HCT116 (cell line): Measurements from ENCODE around the gene CACNA1A. TPM values are rescaled to one million over a fixed set of nuclear protein-coding genes. Genes with fewer than 3 reads are reported as not detected.

ENCODE experiments used
- ATAC-seq: fragments of 200-7000 bp; cut with Tn5 transposase; 2 replicates; pipeline ENCODE4 v1.9.1; 2020; ENCODE audit warnings: mild to moderate bottlenecking, moderate library complexity
- Bru-seq: library from RNA; stranded (reverse); fragments of 400-500 nt; gene quantifications from one replicate; lab custom pipeline; 2021; lab: Mats Ljungman, UMichigan
- BruChase-seq, 2 experiments: library from RNA; stranded (reverse); fragments of 400-500 nt; gene quantifications; one replicate each; lab custom pipeline; 2021; lab: Mats Ljungman, UMichigan
- BruUV-seq: library from RNA; stranded (reverse); fragments of 400-500 nt; replicated peaks from 2 replicates; lab custom pipeline; 2021; lab: Mats Ljungman, UMichigan
- CTCF ChIA-PET: fragments of 300-600 bp; sonication (Branson Sonifier 250); formaldehyde crosslinking; loops from one replicate; lab custom pipeline; 2021; ENCODE audit warnings: antibody characterized with exemption; lab: Charles Lee
- POLR2A ChIA-PET: fragments of 300-600, 350-600 bp; sonication (Branson Sonifier 250); formaldehyde crosslinking; loops from one replicate; lab custom pipeline; 2021; ENCODE audit warnings: antibody characterized with exemption; lab: Charles Lee
- RAD21 ChIA-PET, 2 experiments: fragments of 300-600 bp; sonication (Branson Sonifier 250); formaldehyde crosslinking; loops; one replicate each; lab custom pipeline; 2023; ENCODE audit warnings: low total read pairs in 2 of 2; ENCODE audit not compliant: uncharacterized antibody in 2 of 2, unreplicated experiment in 2 of 2, low non-redundant PET in 1 of 2; lab: Charles Lee
- DNase-seq: peaks from one replicate; pipeline ENCODE4 v3.0.0-alpha.2; 2010; ENCODE audit warnings: low read depth, low spot score
- H2AFZ ChIP-seq: fragments of 200-600 bp; shearing (Covaris generic), sonication (generic); 2 replicates; pipeline ENCODE4 v1.6.1; 2017; ENCODE audit warnings: low read depth, mixed run types, mixed read lengths, antibody characterized with exemption, low read length; ENCODE audit not compliant: poor library complexity, severe bottlenecking
- H3K27ac ChIP-seq: 2 replicates; pipeline ENCODE4 v1.5.1; 2012; ENCODE audit warnings: low read depth, low read length
- H3K27me3 ChIP-seq: fragments of 200-600 bp; sonication (generic); 2 replicates; pipeline ENCODE4 v1.6.1; 2016; ENCODE audit warnings: mixed run types, low read length, mixed read lengths; ENCODE audit not compliant: insufficient read depth
- H3K36me3 ChIP-seq, 2 experiments: fragments of 200-500 bp in 1 of 2; fragments of 200-600 bp in 1 of 2; sonication (Bioruptor generic) in 1 of 2; sonication (generic) in 1 of 2; 2 replicates each; pipeline versions ENCODE4 v1.5.1 to v1.6.1; 2014 to 2016; ENCODE audit warnings: low read length in 2 of 2, inconsistent platforms in 1 of 2, mixed read lengths in 1 of 2, mixed run types in 1 of 2; ENCODE audit not compliant: insufficient read depth in 2 of 2, control insufficient read depth in 1 of 2
- H3K4me1 ChIP-seq, 2 experiments: fragments of 200-600 bp in 1 of 2; sonication (generic) in 1 of 2; 2 replicates each; pipeline versions ENCODE4 v1.5.1 to v1.6.1; 2012 to 2017; ENCODE audit warnings: low read length in 2 of 2, inconsistent platforms in 1 of 2, mild to moderate bottlenecking in 1 of 2, mixed read lengths in 1 of 2, mixed run types in 1 of 2, moderate library complexity in 1 of 2; ENCODE audit not compliant: insufficient read depth in 2 of 2, control insufficient read depth in 1 of 2
- H3K4me2 ChIP-seq: fragments of 200-600 bp; sonication (generic); 2 replicates; pipeline ENCODE4 v1.6.1; 2017; ENCODE audit warnings: mixed run types, low read length, mixed read lengths
- H3K4me3 ChIP-seq, 2 experiments: fragments of 200-600 bp in 1 of 2; sonication (generic) in 1 of 2; replicated peaks in 1 of 2; 2 replicates each; pipeline ENCODE4 v1.5.1; 2011 to 2016; ENCODE audit warnings: low read length in 2 of 2, control low read depth in 1 of 2, low read depth in 1 of 2, mild to moderate bottlenecking in 1 of 2, mixed read lengths in 1 of 2, mixed run types in 1 of 2
- H3K79me2 ChIP-seq: fragments of 200-600 bp; sonication (generic); 2 replicates; pipeline ENCODE4 v1.6.1; 2017; ENCODE audit warnings: mild to moderate bottlenecking, mixed run types, low read length, moderate library complexity, mixed read lengths; ENCODE audit not compliant: insufficient read depth
- H3K9ac ChIP-seq: fragments of 200-600 bp; sonication (generic); 2 replicates; pipeline ENCODE4 v1.6.1; 2016; ENCODE audit warnings: low read length, mixed read lengths
- H3K9me2 ChIP-seq: fragments of 200-600 bp; sonication (generic), shearing (Covaris generic); 2 replicates; pipeline ENCODE4 v1.6.1; 2017; ENCODE audit warnings: mixed run types, mild to moderate bottlenecking, moderate library complexity; ENCODE audit not compliant: insufficient read depth
- H3K9me3 ChIP-seq, 2 experiments: fragments of 200-500 bp in 1 of 2; fragments of 200-600 bp in 1 of 2; sonication (Bioruptor generic) in 1 of 2; sonication (generic) in 1 of 2; 2 replicates each; pipeline ENCODE4 v1.6.1; 2014 to 2017; ENCODE audit warnings: low read length in 2 of 2, mixed read lengths in 2 of 2, inconsistent platforms in 1 of 2, low read depth in 1 of 2, mild to moderate bottlenecking in 1 of 2, mixed run types in 1 of 2, moderate library complexity in 1 of 2; ENCODE audit not compliant: control insufficient read depth in 1 of 2, insufficient read depth in 1 of 2
- H4K20me1 ChIP-seq: fragments of 200-600 bp; sonication (generic), shearing (Covaris generic); 2 replicates; pipeline ENCODE4 v1.6.1; 2017; ENCODE audit warnings: mixed run types, mild to moderate bottlenecking, moderate library complexity; ENCODE audit not compliant: insufficient read depth
- CBX3 ChIP-seq: IDR thresholded peaks from 2 replicates; pipeline ENCODE4 v1.6.1; 2012; ENCODE audit warnings: low read depth
- EGR1 ChIP-seq: IDR thresholded peaks from 2 replicates; pipeline ENCODE4 v1.6.1; 2012; ENCODE audit warnings: low read depth
- ELF1 ChIP-seq: IDR thresholded peaks from 2 replicates; pipeline ENCODE4 v1.6.1; 2012; ENCODE audit warnings: low read depth, borderline replicate concordance
- JUND ChIP-seq: IDR thresholded peaks from 2 replicates; pipeline ENCODE4 v1.6.1; 2012
- POLR2A ChIP-seq: IDR thresholded peaks from 2 replicates; pipeline ENCODE4 v1.7.0; 2011; ENCODE audit warnings: borderline replicate concordance; ENCODE audit not compliant: insufficient read depth, insufficient read length; ENCODE audit errors: extremely low read depth
- SIN3A ChIP-seq: IDR thresholded peaks from 2 replicates; pipeline ENCODE4 v1.6.1; 2012; ENCODE audit warnings: low read depth
- SRF ChIP-seq: IDR thresholded peaks from 2 replicates; pipeline ENCODE4 v1.6.1; 2012; ENCODE audit warnings: low read depth
- YY1 ChIP-seq: IDR thresholded peaks from 2 replicates; pipeline ENCODE4 v1.6.1; 2011; ENCODE audit warnings: low read length, low read depth, moderate library complexity, mild to moderate bottlenecking; ENCODE audit not compliant: insufficient replicate concordance; ENCODE audit errors: extremely low read depth
- intact Hi-C: fragments of 100-400 bp; cut with micrococcal nuclease; formaldehyde crosslinking; loops from 2 replicates; pipeline ENCODE4 v1.10.0; 2022
- long read RNA-seq: library from polyadenylated mRNA; unstranded; transcript quantifications from one replicate; pipeline ENCODE4 v2.0.0, GENCODE V29; 2021; ENCODE audit not compliant: unreplicated experiment
- polyA plus RNA-seq: library from polyadenylated mRNA; unstranded; fragments of >200 nt; gene quantifications from 2 replicates; pipeline ENCODE4 v1.2.1, GENCODE V29; 2012; ENCODE audit warnings: missing spikeins
- total RNA-seq: library from RNA; stranded (reverse); gene quantifications from one replicate; pipeline ENCODE4 v1.2.1, GENCODE V29; 2021; ENCODE audit not compliant: unreplicated experiment
- TF ChIP-seq, protein P1 (sequence below): IDR thresholded peaks from 2 replicates; pipeline ENCODE4 v1.6.1; 2012
- TF ChIP-seq, protein P2 (sequence below): IDR thresholded peaks from 2 replicates; pipeline ENCODE4 v1.6.1; 2012; ENCODE audit warnings: low read depth
- TF ChIP-seq, protein P3 (sequence below): IDR thresholded peaks from 2 replicates; pipeline ENCODE4 v1.6.1; 2011; ENCODE audit warnings: mild to moderate bottlenecking, low read length, moderate library complexity; ENCODE audit not compliant: insufficient replicate concordance; ENCODE audit errors: extremely low read depth

CACNA1A gene
- total RNA-seq (7.5 TPM), Bru-seq, nascent RNA (percentile 23 among the genes with signal in this experiment), BruChase-seq, experiment 1, labeled RNA remaining after a 6-hour chase (percentile 22 among the genes with signal in this experiment), BruChase-seq, experiment 2, labeled RNA remaining after a 2-hour chase (percentile 23 among the genes with signal in this experiment)
- 4.4 and 5.8 TPM in 2 replicates for polyA plus RNA-seq
- long read RNA-seq, partial matches to known transcripts = 1 of 3 reads
- long read RNA-seq, other reads (novel, unspliced or antisense) = 1 of 3 reads

DNA sequence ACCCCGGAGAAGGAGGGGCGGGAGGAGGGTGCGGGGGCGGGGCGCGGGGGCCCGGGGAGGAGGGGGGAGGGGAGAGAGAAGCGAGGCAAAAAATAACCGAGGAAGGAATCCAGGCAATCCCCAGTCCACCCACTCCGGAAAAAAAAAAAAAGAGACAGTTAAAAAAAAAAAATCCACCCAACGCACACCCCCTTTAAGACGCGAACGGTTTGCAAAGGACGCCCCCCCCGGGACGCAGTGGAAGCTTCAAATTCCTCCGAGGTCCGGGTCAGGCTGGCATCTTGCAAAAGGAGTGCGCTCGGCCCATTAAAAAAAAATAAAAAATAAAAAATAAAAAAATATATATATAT lies at the start of gene CACNA1A:
Gene CACNA1A (minus strand): TSS at position 9 of the 350 bp plus-strand sequence. CDS start 255 bp downstream, outside the sequence.
- Histone ChIP-seq H2AFZ (no peak within 1 kb of the TSS), H3K4me3 (no peak within 1 kb of the TSS), H3K9me2 (no peaks in the 10 kb centered on the region), H3K9ac (no peak within 1 kb of the TSS), H3K27me3 (peaks cover 67% of the 10 kb centered on the region), H3K36me3 (no peaks in the 10 kb centered on the region), H3K4me2 (no peak within 1 kb of the TSS), H3K27ac (no peak within 1 kb of the TSS), H3K79me2 (no peaks in the 10 kb centered on the region), H3K4me1 (no peaks in the 10 kb centered on the region), H3K9me3 (no peaks in the 10 kb centered on the region), H4K20me1 (no peaks in the 10 kb centered on the region)
- TF ChIP-seq YY1 = no peak
- TF ChIP-seq, protein P1, sequence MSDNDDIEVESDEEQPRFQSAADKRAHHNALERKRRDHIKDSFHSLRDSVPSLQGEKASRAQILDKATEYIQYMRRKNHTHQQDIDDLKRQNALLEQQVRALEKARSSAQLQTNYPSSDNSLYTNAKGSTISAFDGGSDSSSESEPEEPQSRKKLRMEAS = no peak
- BruUV-seq = no TSS peak
- ChIA-PET CTCF (no interaction called here), POLR2A (no interaction called here), RAD21 (no interaction called here)
- intact Hi-C loops = no loop called here
- no peak for DNase-seq
- ATAC-seq = no peak

DNA sequence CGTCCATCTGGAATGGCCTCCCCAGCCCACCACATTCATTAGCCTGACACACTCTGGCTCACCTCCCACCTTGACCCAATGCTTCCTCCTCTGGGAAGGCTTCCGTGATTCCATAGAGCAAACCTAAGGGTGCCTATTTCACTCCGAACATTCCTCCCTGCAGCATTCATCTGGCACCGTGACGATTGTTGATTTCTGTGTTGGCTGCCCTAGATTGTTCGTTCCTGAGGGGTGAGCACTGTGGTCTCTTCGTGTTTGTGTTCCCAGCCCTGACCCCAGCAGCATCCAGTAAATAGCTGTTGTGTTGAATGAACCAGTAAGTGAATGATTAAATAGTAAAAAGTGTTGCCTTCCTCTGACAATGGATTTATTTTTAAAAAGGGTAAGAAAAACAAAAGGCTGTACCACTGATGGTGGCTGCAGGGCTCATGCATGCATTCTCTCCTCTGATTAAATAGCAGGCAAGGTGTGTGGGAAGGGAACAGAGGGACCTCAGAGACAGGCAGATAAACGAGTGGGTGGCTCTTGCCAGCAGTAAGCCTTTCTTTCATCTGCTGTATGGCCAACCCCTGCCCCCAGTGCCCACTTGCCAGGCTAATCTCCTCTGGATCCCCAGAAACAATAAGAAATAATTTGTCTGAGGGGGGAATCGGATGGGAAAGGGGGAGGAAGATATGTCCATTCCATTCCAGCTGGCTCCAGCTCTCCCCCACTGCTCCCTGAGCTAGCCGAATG lies 48.4 kb upstream of the CACNA1A start:
- peaks cover 24% of the 10 kb centered on the region for H3K27me3 ChIP-seq
- POLR2A ChIA-PET = no interaction called here
- TF ChIP-seq, protein P2, sequence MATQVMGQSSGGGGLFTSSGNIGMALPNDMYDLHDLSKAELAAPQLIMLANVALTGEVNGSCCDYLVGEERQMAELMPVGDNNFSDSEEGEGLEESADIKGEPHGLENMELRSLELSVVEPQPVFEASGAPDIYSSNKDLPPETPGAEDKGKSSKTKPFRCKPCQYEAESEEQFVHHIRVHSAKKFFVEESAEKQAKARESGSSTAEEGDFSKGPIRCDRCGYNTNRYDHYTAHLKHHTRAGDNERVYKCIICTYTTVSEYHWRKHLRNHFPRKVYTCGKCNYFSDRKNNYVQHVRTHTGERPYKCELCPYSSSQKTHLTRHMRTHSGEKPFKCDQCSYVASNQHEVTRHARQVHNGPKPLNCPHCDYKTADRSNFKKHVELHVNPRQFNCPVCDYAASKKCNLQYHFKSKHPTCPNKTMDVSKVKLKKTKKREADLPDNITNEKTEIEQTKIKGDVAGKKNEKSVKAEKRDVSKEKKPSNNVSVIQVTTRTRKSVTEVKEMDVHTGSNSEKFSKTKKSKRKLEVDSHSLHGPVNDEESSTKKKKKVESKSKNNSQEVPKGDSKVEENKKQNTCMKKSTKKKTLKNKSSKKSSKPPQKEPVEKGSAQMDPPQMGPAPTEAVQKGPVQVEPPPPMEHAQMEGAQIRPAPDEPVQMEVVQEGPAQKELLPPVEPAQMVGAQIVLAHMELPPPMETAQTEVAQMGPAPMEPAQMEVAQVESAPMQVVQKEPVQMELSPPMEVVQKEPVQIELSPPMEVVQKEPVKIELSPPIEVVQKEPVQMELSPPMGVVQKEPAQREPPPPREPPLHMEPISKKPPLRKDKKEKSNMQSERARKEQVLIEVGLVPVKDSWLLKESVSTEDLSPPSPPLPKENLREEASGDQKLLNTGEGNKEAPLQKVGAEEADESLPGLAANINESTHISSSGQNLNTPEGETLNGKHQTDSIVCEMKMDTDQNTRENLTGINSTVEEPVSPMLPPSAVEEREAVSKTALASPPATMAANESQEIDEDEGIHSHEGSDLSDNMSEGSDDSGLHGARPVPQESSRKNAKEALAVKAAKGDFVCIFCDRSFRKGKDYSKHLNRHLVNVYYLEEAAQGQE = no peak
- TF ChIP-seq SIN3A = no peak
- TF ChIP-seq POLR2A = no peak
- TF ChIP-seq SRF = no peak
- no peak for TF ChIP-seq JUND
- TF ChIP-seq ELF1 = no peak
- TF ChIP-seq CBX3 = no peak
- TF ChIP-seq EGR1 = no peak
- TF ChIP-seq, protein P3, sequence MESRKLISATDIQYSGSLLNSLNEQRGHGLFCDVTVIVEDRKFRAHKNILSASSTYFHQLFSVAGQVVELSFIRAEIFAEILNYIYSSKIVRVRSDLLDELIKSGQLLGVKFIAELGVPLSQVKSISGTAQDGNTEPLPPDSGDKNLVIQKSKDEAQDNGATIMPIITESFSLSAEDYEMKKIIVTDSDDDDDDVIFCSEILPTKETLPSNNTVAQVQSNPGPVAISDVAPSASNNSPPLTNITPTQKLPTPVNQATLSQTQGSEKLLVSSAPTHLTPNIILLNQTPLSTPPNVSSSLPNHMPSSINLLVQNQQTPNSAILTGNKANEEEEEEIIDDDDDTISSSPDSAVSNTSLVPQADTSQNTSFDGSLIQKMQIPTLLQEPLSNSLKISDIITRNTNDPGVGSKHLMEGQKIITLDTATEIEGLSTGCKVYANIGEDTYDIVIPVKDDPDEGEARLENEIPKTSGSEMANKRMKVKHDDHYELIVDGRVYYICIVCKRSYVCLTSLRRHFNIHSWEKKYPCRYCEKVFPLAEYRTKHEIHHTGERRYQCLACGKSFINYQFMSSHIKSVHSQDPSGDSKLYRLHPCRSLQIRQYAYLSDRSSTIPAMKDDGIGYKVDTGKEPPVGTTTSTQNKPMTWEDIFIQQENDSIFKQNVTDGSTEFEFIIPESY = no peak

More for the DNA sequence above, 48.4 kb upstream of the CACNA1A start:
- Histone ChIP-seq H3K9me2 (no peaks in the 10 kb centered on the region), H3K4me2 (no peak overlapping the region), H3K9ac (no peak overlapping the region), H3K79me2 (no peaks in the 10 kb centered on the region), H3K36me3 (no peaks in the 10 kb centered on the region), H3K4me3 (no peak overlapping the region), H3K27ac (no peak overlapping the region), H3K9me3 (no peaks in the 10 kb centered on the region), H2AFZ (no peak overlapping the region), H4K20me1 (no peaks in the 10 kb centered on the region), H3K4me1 (peaks cover 0 to 3% of the 10 kb centered on the region in 2 experiments; a peak in 1 of 4 replicates)
- no peak for DNase-seq
- CTCF ChIA-PET = no interaction called here
- intact Hi-C loops = no loop called here
- BruUV-seq = no TSS peak
- ATAC-seq = no peak
- RAD21 ChIA-PET = no interaction called here
